Astrocyte (in vitro differentiated cells and primary cell): ENCODE data around the gene MATN1. TPM values are rescaled to one million over a fixed set of nuclear protein-coding genes. Genes with fewer than 3 reads are reported as not detected.

Experiments
- DNase-seq: peaks from one replicate; pipeline ENCODE4 v3.0.0-alpha.2; 2010; ENCODE audit warnings: low read depth
- FAIRE-seq: peaks from 2 replicates; lab custom pipeline; 2011; peaks lifted over from hg19 to GRCh38; lab: Jason Lieb, UNC
- H2AFZ ChIP-seq: 2 replicates; pipeline ENCODE4 v1.6.0; 2012; ENCODE audit warnings: low read depth, low read length, inconsistent platforms
- H3K27ac ChIP-seq: 2 replicates; pipeline ENCODE4 v1.5.1; 2011; ENCODE audit warnings: low read depth, low read length, inconsistent platforms
- H3K27me3 ChIP-seq: 2 replicates; pipeline ENCODE4 v1.6.0; 2011; ENCODE audit warnings: low read length, inconsistent platforms; ENCODE audit not compliant: insufficient read depth
- H3K36me3 ChIP-seq: 2 replicates; pipeline ENCODE4 v1.5.1; 2011; ENCODE audit warnings: low read length, inconsistent platforms; ENCODE audit not compliant: insufficient read depth
- H3K4me1 ChIP-seq: 2 replicates; pipeline ENCODE4 v1.5.1; 2011; ENCODE audit warnings: low read length, inconsistent platforms; ENCODE audit not compliant: insufficient read depth
- H3K4me2 ChIP-seq: 2 replicates; pipeline ENCODE4 v1.6.0; 2012; ENCODE audit warnings: low read length, inconsistent platforms
- H3K4me3 ChIP-seq: 2 replicates; pipeline ENCODE4 v1.5.1; 2011; ENCODE audit warnings: low read depth, mild to moderate bottlenecking, low read length, inconsistent platforms; ENCODE audit not compliant: insufficient read depth
- H3K79me2 ChIP-seq: 2 replicates; pipeline ENCODE4 v1.6.0; 2012; ENCODE audit warnings: mild to moderate bottlenecking, low read length, inconsistent platforms; ENCODE audit not compliant: insufficient read depth
- H3K9ac ChIP-seq: 2 replicates; pipeline ENCODE4 v1.6.0; 2012; ENCODE audit warnings: mild to moderate bottlenecking, low read length, inconsistent platforms
- H3K9me3 ChIP-seq: 2 replicates; pipeline ENCODE4 v1.5.1; 2012; ENCODE audit warnings: low read depth, mild to moderate bottlenecking, low read length, inconsistent platforms; ENCODE audit not compliant: insufficient read depth
- H4K20me1 ChIP-seq: 2 replicates; pipeline ENCODE4 v1.6.0; 2012; ENCODE audit warnings: low read length, inconsistent platforms; ENCODE audit not compliant: insufficient read depth
- H3K27ac Mint-ChIP-seq: one replicate; pipeline ENCODE4 v1.8.0; 2021; ENCODE audit warnings: mild to moderate bottlenecking, mixed read lengths; ENCODE audit not compliant: unreplicated experiment
- H3K27me3 Mint-ChIP-seq: one replicate; pipeline ENCODE4 v1.8.0; 2021; ENCODE audit warnings: low read depth, mixed read lengths; ENCODE audit not compliant: unreplicated experiment
- H3K36me3 Mint-ChIP-seq: one replicate; pipeline ENCODE4 v1.8.0; 2021; ENCODE audit warnings: low read depth, mixed read lengths; ENCODE audit not compliant: unreplicated experiment
- H3K4me1 Mint-ChIP-seq: one replicate; pipeline ENCODE4 v1.8.0; 2021; ENCODE audit warnings: low read depth, mixed read lengths; ENCODE audit not compliant: unreplicated experiment
- H3K4me3 Mint-ChIP-seq: one replicate; pipeline ENCODE4 v1.8.0; 2021; ENCODE audit warnings: mild to moderate bottlenecking, moderate library complexity, mixed read lengths; ENCODE audit not compliant: unreplicated experiment
- H3K9me3 Mint-ChIP-seq: one replicate; pipeline ENCODE4 v1.8.0; 2021; ENCODE audit warnings: mild to moderate bottlenecking, mixed read lengths; ENCODE audit not compliant: unreplicated experiment
- EZH2 ChIP-seq: IDR thresholded peaks from 2 replicates; pipeline ENCODE4 v1.6.1; 2012; ENCODE audit warnings: mild to moderate bottlenecking, low read length, inconsistent platforms; ENCODE audit not compliant: insufficient read depth
- total RNA-seq: library from RNA; stranded (reverse); gene quantifications from 2 replicates; pipeline ENCODE4 v1.2.1, GENCODE V29; 2021
- TF ChIP-seq, protein P1 (sequence below): IDR thresholded peaks from 2 replicates; pipeline ENCODE4 v1.5.1; 2011; ENCODE audit warnings: low read depth, mild to moderate bottlenecking, inconsistent platforms, low read length, moderate library complexity; ENCODE audit not compliant: insufficient read depth

Gene MATN1
- total RNA-seq, 1 donor from 2014 or later, result 0.32 TPM

DNA sequence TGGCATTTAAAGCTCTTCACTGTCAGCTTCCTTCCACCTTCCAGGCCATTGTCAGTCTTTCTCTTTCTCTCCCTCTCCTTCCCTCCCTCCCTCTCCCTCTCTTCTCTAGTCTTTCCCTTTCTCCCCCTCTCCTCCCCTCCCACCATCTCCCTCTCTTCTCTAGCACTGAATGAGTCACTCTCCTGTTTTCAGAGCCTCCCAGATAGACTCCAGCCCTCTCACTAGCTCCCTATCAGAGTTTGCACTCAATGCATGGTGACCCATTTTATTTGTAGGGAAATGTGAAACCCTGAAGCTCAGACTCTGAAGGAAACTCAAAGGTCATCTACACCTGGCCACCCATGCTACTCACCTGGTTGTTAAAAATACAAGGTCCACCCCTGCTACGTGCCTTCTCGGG lies 4.4 kb upstream of the MATN1 start:
- no peak for TF ChIP-seq EZH2
- Histone ChIP-seq H3K9ac (no peak overlapping the region), H3K4me2 (peak overlapping the region; percentile 28), H3K79me2 (no peaks in the 10 kb centered on the region), H3K27ac (no peak overlapping the region), H2AFZ (no peak overlapping the region), H3K9me3 (no peaks in the 10 kb centered on the region), H4K20me1 (no peaks in the 10 kb centered on the region), H3K4me3 (no peak overlapping the region), H3K36me3 (no peaks in the 10 kb centered on the region), H3K27me3 (peaks cover 2% of the 10 kb centered on the region), H3K4me1 (peaks cover 8% of the 10 kb centered on the region)
- DNase-seq, result peak; percentile 53
- Mint-ChIP-seq H3K27ac (no peak overlapping the region), H3K36me3 (no peaks in the 10 kb centered on the region), H3K9me3 (no peaks in the 10 kb centered on the region), H3K4me1 (peaks cover 14% of the 10 kb centered on the region), H3K4me3 (peak overlapping the region; percentile 40), H3K27me3 (peaks cover 6% of the 10 kb centered on the region)
- FAIRE-seq, result no peak

DNA sequence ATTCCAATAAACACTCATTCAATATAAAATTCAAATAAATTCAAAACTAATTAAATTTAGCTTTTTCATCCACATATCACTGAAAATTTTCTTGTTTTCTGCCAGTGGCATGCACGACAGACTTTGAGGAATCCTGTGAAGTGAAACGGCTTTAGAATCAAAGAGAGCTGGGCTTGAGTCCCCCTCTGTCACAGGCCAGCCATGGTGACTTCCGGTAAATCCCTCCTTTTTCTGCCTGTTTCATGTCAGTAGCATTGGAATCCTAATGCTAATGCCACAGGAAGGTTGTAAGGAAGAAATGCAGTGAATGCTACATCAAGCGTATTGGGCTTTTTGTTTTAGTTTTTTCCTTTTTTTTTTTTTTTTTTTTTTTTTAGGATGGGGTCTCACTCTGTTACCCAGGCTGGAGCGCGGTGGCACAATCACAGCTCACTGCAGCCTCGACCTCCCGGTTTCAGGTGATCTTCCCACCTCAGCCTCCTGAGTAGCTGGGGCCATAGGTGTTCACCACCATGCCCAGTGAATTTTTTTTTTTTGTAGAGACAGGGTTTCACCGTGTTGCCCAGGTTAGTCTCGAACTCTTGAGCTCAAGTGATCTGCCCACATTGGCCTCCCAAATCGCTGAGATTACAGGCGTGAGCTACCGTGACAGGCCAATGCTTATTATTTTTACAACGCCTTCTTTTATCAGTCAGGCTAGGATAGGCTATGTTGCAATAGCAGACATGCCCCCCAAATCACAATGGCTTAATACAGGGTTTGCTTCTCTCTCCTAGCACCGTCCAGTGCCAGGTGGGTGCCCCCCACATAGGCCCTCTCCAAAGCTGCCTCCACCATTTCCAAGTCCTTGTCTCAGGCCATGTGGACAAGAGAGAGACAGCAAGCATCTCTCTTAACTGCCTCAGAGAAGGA lies 3.6 kb upstream of the MATN1 start:
- Histone ChIP-seq H3K36me3 (no peaks in the 10 kb centered on the region), H3K27me3 (peaks cover 2% of the 10 kb centered on the region), H2AFZ (no peak overlapping the region), H3K9me3 (no peaks in the 10 kb centered on the region), H3K9ac (no peak overlapping the region), H4K20me1 (no peaks in the 10 kb centered on the region), H3K4me3 (no peak overlapping the region), H3K79me2 (no peaks in the 10 kb centered on the region), H3K4me2 (no peak overlapping the region), H3K27ac (no peak overlapping the region), H3K4me1 (peaks cover 8% of the 10 kb centered on the region)
- Mint-ChIP-seq H3K27me3 (peaks cover 6% of the 10 kb centered on the region), H3K36me3 (no peaks in the 10 kb centered on the region), H3K9me3 (no peaks in the 10 kb centered on the region), H3K4me1 (peaks cover 10% of the 10 kb centered on the region), H3K27ac (no peak overlapping the region), H3K4me3 (no peak overlapping the region)
- DNase-seq, result no peak
- no peak for TF ChIP-seq EZH2
- TF ChIP-seq, protein P1, sequence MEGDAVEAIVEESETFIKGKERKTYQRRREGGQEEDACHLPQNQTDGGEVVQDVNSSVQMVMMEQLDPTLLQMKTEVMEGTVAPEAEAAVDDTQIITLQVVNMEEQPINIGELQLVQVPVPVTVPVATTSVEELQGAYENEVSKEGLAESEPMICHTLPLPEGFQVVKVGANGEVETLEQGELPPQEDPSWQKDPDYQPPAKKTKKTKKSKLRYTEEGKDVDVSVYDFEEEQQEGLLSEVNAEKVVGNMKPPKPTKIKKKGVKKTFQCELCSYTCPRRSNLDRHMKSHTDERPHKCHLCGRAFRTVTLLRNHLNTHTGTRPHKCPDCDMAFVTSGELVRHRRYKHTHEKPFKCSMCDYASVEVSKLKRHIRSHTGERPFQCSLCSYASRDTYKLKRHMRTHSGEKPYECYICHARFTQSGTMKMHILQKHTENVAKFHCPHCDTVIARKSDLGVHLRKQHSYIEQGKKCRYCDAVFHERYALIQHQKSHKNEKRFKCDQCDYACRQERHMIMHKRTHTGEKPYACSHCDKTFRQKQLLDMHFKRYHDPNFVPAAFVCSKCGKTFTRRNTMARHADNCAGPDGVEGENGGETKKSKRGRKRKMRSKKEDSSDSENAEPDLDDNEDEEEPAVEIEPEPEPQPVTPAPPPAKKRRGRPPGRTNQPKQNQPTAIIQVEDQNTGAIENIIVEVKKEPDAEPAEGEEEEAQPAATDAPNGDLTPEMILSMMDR, result no peak
- no peak for FAIRE-seq

DNA sequence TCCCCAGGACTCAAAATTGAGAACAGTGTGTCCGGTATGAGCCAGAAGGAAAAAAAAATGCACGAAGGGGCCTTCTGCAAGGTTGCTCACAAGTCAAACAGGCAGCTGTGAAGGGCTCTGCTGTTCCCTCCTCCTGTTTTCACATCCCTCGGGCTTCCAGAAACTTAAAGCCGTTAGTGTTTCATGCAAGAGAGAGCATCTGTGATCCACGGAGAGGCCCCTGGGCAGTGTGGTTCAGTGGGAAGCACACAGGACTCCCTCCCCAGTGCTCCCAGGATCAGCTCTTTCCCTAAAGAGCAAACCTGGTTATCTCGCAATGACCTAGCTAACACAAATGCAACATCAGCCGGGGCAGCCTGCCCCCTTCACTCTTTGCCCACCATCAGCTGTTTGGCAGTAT lies 2.9 kb upstream of the MATN1 start:
- Histone ChIP-seq H3K4me1 (peaks cover 8% of the 10 kb centered on the region), H3K4me2 (no peak overlapping the region), H4K20me1 (no peaks in the 10 kb centered on the region), H2AFZ (no peak overlapping the region), H3K27me3 (no peaks in the 10 kb centered on the region), H3K9ac (no peak overlapping the region), H3K9me3 (no peaks in the 10 kb centered on the region), H3K79me2 (no peaks in the 10 kb centered on the region), H3K36me3 (no peaks in the 10 kb centered on the region), H3K27ac (no peak overlapping the region), H3K4me3 (no peak overlapping the region)
- Mint-ChIP-seq H3K27ac (no peak overlapping the region), H3K36me3 (no peaks in the 10 kb centered on the region), H3K9me3 (no peaks in the 10 kb centered on the region), H3K4me3 (no peak overlapping the region), H3K27me3 (peaks cover 6% of the 10 kb centered on the region), H3K4me1 (peaks cover 10% of the 10 kb centered on the region)
- TF ChIP-seq EZH2, result no peak
- TF ChIP-seq, protein P1, result no peak
- DNase-seq (no peak), FAIRE-seq (no peak)
